Fibroblast of lung (primary cell): ENCODE measurements around the gene CSTF3. TPM values are rescaled to one million over a fixed set of nuclear protein-coding genes. Genes with fewer than 3 reads are reported as not detected.

Experiments
- DNase-seq, 2 donors: peaks; one replicate each; pipeline versions ENCODE4 v3.0.0 to v3.0.0-alpha.2; 2010; ENCODE audit warnings: low read depth in 2 of 2
- H2AFZ ChIP-seq: 2 replicates; pipeline ENCODE4 v1.5.1; 2012; ENCODE audit warnings: low read length, control low read depth, inconsistent platforms
- H3K27ac ChIP-seq: 2 replicates; pipeline ENCODE4 v1.5.1; 2011; ENCODE audit warnings: low read length, control low read depth; ENCODE audit not compliant: insufficient read depth
- H3K27me3 ChIP-seq: 2 replicates; pipeline ENCODE4 v1.5.1; 2011; ENCODE audit warnings: mild to moderate bottlenecking, low read length; ENCODE audit not compliant: control insufficient read depth, insufficient read depth
- H3K36me3 ChIP-seq: 2 replicates; pipeline ENCODE4 v1.5.1; 2011; ENCODE audit warnings: low read length; ENCODE audit not compliant: control insufficient read depth, insufficient read depth
- H3K4me1 ChIP-seq: 2 replicates; pipeline ENCODE4 v1.5.1; 2011; ENCODE audit warnings: low read length; ENCODE audit not compliant: control insufficient read depth, insufficient read depth; ENCODE audit errors: extremely low read depth
- H3K4me2 ChIP-seq: 2 replicates; pipeline ENCODE4 v1.5.1; 2011; ENCODE audit warnings: low read length, control low read depth; ENCODE audit not compliant: insufficient read depth; ENCODE audit errors: extremely low read depth
- H3K4me3 ChIP-seq, 4 experiments: fragments of 200-600 bp in 1 of 4; sonication (generic) in 1 of 4; replicated peaks in 1 of 4; 2 replicates each; pipeline ENCODE4 v1.5.1; 2011 to 2016; ENCODE audit warnings: low read length in 4 of 4, low read depth in 3 of 4, mild to moderate bottlenecking in 3 of 4, control low read depth in 2 of 4, inconsistent platforms in 1 of 4, mixed read lengths in 1 of 4; ENCODE audit not compliant: insufficient read depth in 1 of 4; ENCODE audit errors: control extremely low read depth in 1 of 4
- H3K79me2 ChIP-seq: 2 replicates; pipeline ENCODE4 v1.5.1; 2012; ENCODE audit warnings: mild to moderate bottlenecking, low read length, inconsistent platforms; ENCODE audit not compliant: control insufficient read depth, insufficient read depth
- H3K9ac ChIP-seq: 2 replicates; pipeline ENCODE4 v1.5.1; 2011; ENCODE audit warnings: mild to moderate bottlenecking, low read length, control low read depth; ENCODE audit not compliant: insufficient read depth
- H3K9me3 ChIP-seq: 2 replicates; pipeline ENCODE4 v1.5.1; 2012; ENCODE audit warnings: low read depth, low read length; ENCODE audit not compliant: control insufficient read depth, insufficient read depth
- H4K20me1 ChIP-seq: 2 replicates; pipeline ENCODE4 v1.5.1; 2011; ENCODE audit warnings: low read length; ENCODE audit not compliant: control insufficient read depth, insufficient read depth; ENCODE audit errors: extremely low read depth
- CTCF ChIP-seq, 2 donors: IDR thresholded peaks in 1 of 2; conservative IDR thresholded peaks in 1 of 2; 1 replicate in 1 of 2; 2 replicates in 1 of 2; pipeline ENCODE4 v1.5.1; 2011 to 2012; ENCODE audit warnings: low read length in 2 of 2, control low read depth in 1 of 2, inconsistent platforms in 1 of 2, low read depth in 1 of 2, mild to moderate bottlenecking in 1 of 2
- EZH2 ChIP-seq: IDR thresholded peaks from 2 replicates; pipeline ENCODE4 v1.5.1; 2012; ENCODE audit warnings: low read length, control low read depth, mild to moderate bottlenecking; ENCODE audit errors: missing control alignments
- polyA plus RNA-seq, 2 donors: library from polyadenylated mRNA; depleted of rRNA in 1 of 2; stranded (reverse) in 1 of 2; unstranded in 1 of 2; fragments of >200 nt; gene quantifications; 2 replicates each; pipeline ENCODE4 v1.2.1, GENCODE V29; 2011 to 2012; ENCODE audit warnings: missing spikeins in 1 of 2
- total RNA-seq: library from RNA; depleted of rRNA; stranded (reverse); fragments of >200 nt; gene quantifications from 2 replicates; pipeline ENCODE4 v1.2.1, GENCODE V29; 2014

The CSTF3 gene
- total and polyA plus RNA-seq, 2 donors (not counting 1 experiment from before 2014, with no cell fraction given): 26.3 to 27.4 TPM

- H4K20me1 ChIP-seq: no peaks in the 10 kb centered on the region
- no peak overlapping the region for H3K4me2 ChIP-seq
- H3K9ac ChIP-seq: no peak overlapping the region
- no peak overlapping the region for H3K4me3 ChIP-seq
- no peaks in the 10 kb centered on the region for H3K36me3 ChIP-seq
- DNase-seq: no peak
- no peaks in the 10 kb centered on the region for H3K79me2 ChIP-seq
- no peaks in the 10 kb centered on the region for H3K4me1 ChIP-seq
- no peak overlapping the region for H2AFZ ChIP-seq
- TF ChIP-seq EZH2: no peak
- TF ChIP-seq CTCF (conservative IDR thresholded peaks at IDR 0.05 in 1 of 2, IDR thresholded peaks at IDR 0.05 in 1 of 2; ENCODE audit: low read depth in 1 of 2, low read length in 2 of 2): no peak
- H3K27ac ChIP-seq: no peak overlapping the region
- H3K9me3 ChIP-seq: no peaks in the 10 kb centered on the region
- no peaks in the 10 kb centered on the region for H3K27me3 ChIP-seq
These were observed 11.1 kb upstream of the CSTF3 start for GRCh38 chr11:33172345-33172744.

GRCh38 chr11:33171251-33171650, 10.0 kb upstream of the CSTF3 start:
- H3K4me2 ChIP-seq: no peak overlapping the region
- DNase-seq: no peak
- no peaks in the 10 kb centered on the region for H3K27me3 ChIP-seq
- no peak overlapping the region for H3K9ac ChIP-seq
- H3K79me2 ChIP-seq: no peaks in the 10 kb centered on the region
- H2AFZ ChIP-seq: no peak overlapping the region
- no peaks in the 10 kb centered on the region for H3K9me3 ChIP-seq
- H3K27ac ChIP-seq: no peak overlapping the region
- no peak overlapping the region for H3K4me3 ChIP-seq
- TF ChIP-seq EZH2 (no peak), CTCF (conservative IDR thresholded peaks at IDR 0.05 in 1 of 2, IDR thresholded peaks at IDR 0.05 in 1 of 2; ENCODE audit: low read depth in 1 of 2, low read length in 2 of 2) (no peak)
- no peaks in the 10 kb centered on the region for H4K20me1 ChIP-seq
- no peaks in the 10 kb centered on the region for H3K36me3 ChIP-seq
- peaks cover 3% of the 10 kb centered on the region for H3K4me1 ChIP-seq

- H4K20me1 ChIP-seq: no peaks in the 10 kb centered on the region
- no peak overlapping the region for H2AFZ ChIP-seq
- H3K9me3 ChIP-seq: no peaks in the 10 kb centered on the region
- TF ChIP-seq CTCF (conservative IDR thresholded peaks at IDR 0.05 in 1 of 2, IDR thresholded peaks at IDR 0.05 in 1 of 2; ENCODE audit: low read depth in 1 of 2, low read length in 2 of 2) (no peak), EZH2 (no peak)
- no peak overlapping the region for H3K9ac ChIP-seq
- H3K4me2 ChIP-seq: peak overlapping the region; percentile 5
- H3K4me1 ChIP-seq: peaks cover 3% of the 10 kb centered on the region
- H3K79me2 ChIP-seq: no peaks in the 10 kb centered on the region
- no peak overlapping the region for H3K27ac ChIP-seq
- peak; percentile 23 to 68 for DNase-seq
- no peaks in the 10 kb centered on the region for H3K27me3 ChIP-seq
- H3K4me3 ChIP-seq: no peak overlapping the region
- H3K36me3 ChIP-seq: no peaks in the 10 kb centered on the region
These were observed 7.5 kb upstream of the CSTF3 start for GRCh38 chr11:33168709-33169200.
